Measurements from ENCODE around the gene GSTA5. TPM values are rescaled to one million over a fixed set of nuclear protein-coding genes. Genes with fewer than 3 reads are reported as not detected.
A peak's percentile ranks its signal among the peaks of the same experiment; 100 is the strongest.
"Not testable (repeated sequence)": the region's sequence is repeated elsewhere in the genome, so short reads cannot be mapped to it uniquely, and the experiment has no call there.

The GSTA5 gene
- total and polyA plus RNA-seq, 4 donors, result not detected

DNA sequence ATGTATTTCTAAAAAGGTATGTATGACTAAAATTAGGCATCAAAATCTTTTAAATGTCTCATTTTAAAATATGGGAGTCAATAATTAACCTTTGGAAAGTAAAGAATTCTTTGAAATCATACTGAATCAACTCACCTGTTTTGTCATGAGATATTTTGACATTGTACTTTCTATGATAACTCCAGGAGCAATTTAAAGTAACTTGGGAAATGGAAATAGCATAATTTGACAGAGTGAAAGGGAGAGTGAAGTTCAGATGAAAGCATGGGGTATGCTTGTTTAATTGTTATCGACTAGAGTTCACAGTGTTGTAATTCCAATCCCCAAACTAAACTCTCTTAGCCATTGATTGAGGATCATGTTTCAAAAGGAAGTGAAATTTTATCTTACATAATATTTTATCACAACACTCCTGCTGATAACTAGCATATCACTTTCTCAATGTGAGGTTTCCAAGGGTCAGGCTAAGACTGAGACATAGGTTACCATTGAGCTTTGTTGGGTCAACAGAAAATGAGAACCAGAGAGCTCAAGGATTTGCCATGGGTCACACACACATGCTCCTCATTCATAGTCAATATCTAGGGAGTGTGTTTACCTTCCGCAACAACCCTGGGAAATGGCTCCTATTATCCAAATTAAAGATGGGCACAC lies 39.3 kb downstream of the GSTA5 start:
- no peaks in the 10 kb centered on the region for H3K27me3 ChIP-seq (ENCODE audit: control insufficient read depth in 4 of 4, insufficient read depth in 4 of 4, low read length in 3 of 4)
- WGBS, result 32% methylated on average over 2 of the region's 2 CpGs
- peak overlapping the region in 2 of 3 donors; percentile 63 to 85 for H3K4me3 ChIP-seq (ENCODE audit: low read depth in 1 of 3, low read length in 3 of 3)
- no peaks in the 10 kb centered on the region for H3K9me3 ChIP-seq (ENCODE audit: control insufficient read depth in 4 of 4, low read length in 3 of 4)
- H3K9ac ChIP-seq (ENCODE audit: low read depth in 1 of 2, low read length in 2 of 2), result no peak overlapping the region
- TF ChIP-seq, protein P1, sequence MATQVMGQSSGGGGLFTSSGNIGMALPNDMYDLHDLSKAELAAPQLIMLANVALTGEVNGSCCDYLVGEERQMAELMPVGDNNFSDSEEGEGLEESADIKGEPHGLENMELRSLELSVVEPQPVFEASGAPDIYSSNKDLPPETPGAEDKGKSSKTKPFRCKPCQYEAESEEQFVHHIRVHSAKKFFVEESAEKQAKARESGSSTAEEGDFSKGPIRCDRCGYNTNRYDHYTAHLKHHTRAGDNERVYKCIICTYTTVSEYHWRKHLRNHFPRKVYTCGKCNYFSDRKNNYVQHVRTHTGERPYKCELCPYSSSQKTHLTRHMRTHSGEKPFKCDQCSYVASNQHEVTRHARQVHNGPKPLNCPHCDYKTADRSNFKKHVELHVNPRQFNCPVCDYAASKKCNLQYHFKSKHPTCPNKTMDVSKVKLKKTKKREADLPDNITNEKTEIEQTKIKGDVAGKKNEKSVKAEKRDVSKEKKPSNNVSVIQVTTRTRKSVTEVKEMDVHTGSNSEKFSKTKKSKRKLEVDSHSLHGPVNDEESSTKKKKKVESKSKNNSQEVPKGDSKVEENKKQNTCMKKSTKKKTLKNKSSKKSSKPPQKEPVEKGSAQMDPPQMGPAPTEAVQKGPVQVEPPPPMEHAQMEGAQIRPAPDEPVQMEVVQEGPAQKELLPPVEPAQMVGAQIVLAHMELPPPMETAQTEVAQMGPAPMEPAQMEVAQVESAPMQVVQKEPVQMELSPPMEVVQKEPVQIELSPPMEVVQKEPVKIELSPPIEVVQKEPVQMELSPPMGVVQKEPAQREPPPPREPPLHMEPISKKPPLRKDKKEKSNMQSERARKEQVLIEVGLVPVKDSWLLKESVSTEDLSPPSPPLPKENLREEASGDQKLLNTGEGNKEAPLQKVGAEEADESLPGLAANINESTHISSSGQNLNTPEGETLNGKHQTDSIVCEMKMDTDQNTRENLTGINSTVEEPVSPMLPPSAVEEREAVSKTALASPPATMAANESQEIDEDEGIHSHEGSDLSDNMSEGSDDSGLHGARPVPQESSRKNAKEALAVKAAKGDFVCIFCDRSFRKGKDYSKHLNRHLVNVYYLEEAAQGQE (IDR thresholded peaks at IDR 0.05), result no peak
- TF ChIP-seq FOXA1 (IDR thresholded peaks at IDR 0.05), result no peak
- no peak for TF ChIP-seq GABPA (IDR thresholded peaks at IDR 0.05 in 1 of 2, conservative IDR thresholded peaks at IDR 0.05 in 1 of 2)
- TF ChIP-seq NR2F2 (IDR thresholded peaks at IDR 0.05), result no peak
- TF ChIP-seq TAF1 (conservative IDR thresholded peaks at IDR 0.05), result no peak
- peak; percentile 34 to 44 for TF ChIP-seq RXRA (IDR thresholded peaks at IDR 0.05)
- TF ChIP-seq YY1 (IDR thresholded peaks at IDR 0.05), result peak; percentile 34
- TF ChIP-seq FOXA2 (IDR thresholded peaks at IDR 0.05), result no peak
- peak; percentile 59 to 66 for TF ChIP-seq HNF4A (conservative IDR thresholded peaks at IDR 0.05)
- TF ChIP-seq, protein P2, sequence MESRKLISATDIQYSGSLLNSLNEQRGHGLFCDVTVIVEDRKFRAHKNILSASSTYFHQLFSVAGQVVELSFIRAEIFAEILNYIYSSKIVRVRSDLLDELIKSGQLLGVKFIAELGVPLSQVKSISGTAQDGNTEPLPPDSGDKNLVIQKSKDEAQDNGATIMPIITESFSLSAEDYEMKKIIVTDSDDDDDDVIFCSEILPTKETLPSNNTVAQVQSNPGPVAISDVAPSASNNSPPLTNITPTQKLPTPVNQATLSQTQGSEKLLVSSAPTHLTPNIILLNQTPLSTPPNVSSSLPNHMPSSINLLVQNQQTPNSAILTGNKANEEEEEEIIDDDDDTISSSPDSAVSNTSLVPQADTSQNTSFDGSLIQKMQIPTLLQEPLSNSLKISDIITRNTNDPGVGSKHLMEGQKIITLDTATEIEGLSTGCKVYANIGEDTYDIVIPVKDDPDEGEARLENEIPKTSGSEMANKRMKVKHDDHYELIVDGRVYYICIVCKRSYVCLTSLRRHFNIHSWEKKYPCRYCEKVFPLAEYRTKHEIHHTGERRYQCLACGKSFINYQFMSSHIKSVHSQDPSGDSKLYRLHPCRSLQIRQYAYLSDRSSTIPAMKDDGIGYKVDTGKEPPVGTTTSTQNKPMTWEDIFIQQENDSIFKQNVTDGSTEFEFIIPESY (IDR thresholded peaks at IDR 0.05), result no peak
- TF ChIP-seq JUND (IDR thresholded peaks at IDR 0.05), result no peak
- TF ChIP-seq HNF4G (IDR thresholded peaks at IDR 0.05), result peak; percentile 22
- TF ChIP-seq MAX (IDR thresholded peaks at IDR 0.05), result peak; percentile 16
- TF ChIP-seq SP1 (IDR thresholded peaks at IDR 0.05), result peak; percentile 40
- peaks cover 6 to 17% (median 7%) of the 10 kb centered on the region in 4 donors for H3K4me1 ChIP-seq (ENCODE audit: control insufficient read depth in 4 of 4, insufficient read depth in 4 of 4, low read length in 3 of 4)
- peaks cover 0 to 11% (median 3%) of the 10 kb centered on the region in 4 donors for H3K36me3 ChIP-seq (ENCODE audit: control insufficient read depth in 4 of 4, insufficient read depth in 3 of 4, low read depth in 1 of 4, low read length in 3 of 4)
- peak overlapping the region; percentile 13 to 38 for H3K27ac ChIP-seq (ENCODE audit: low read depth in 1 of 2, low read length in 2 of 2)
- DNase-seq (ENCODE audit: low spot score), result no peak

GRCh38 chr6:52799272-52799671 lies 41.3 kb downstream of the GSTA5 start:
- not testable (repeated sequence) for DNase-seq (ENCODE audit: low spot score); H3K4me3 ChIP-seq (ENCODE audit: low read depth in 1 of 3, low read length in 3 of 3); H3K9ac ChIP-seq (ENCODE audit: low read depth in 1 of 2, low read length in 2 of 2); H3K9me3 ChIP-seq (ENCODE audit: control insufficient read depth in 4 of 4, low read length in 3 of 4); H3K27ac ChIP-seq (ENCODE audit: low read depth in 1 of 2, low read length in 2 of 2); H3K27me3 ChIP-seq (ENCODE audit: control insufficient read depth in 4 of 4, insufficient read depth in 4 of 4, low read length in 3 of 4)
- peaks cover 6 to 17% (median 7%) of the 10 kb centered on the region in 4 donors for H3K4me1 ChIP-seq (ENCODE audit: control insufficient read depth in 4 of 4, insufficient read depth in 4 of 4, low read length in 3 of 4)
- WGBS, result 75% methylated on average over 1 of the region's 1 CpG
- H3K36me3 ChIP-seq (ENCODE audit: control insufficient read depth in 4 of 4, insufficient read depth in 3 of 4, low read depth in 1 of 4, low read length in 3 of 4), result peaks cover 0 to 26% (median 12%) of the 10 kb centered on the region in 4 donors

DNA sequence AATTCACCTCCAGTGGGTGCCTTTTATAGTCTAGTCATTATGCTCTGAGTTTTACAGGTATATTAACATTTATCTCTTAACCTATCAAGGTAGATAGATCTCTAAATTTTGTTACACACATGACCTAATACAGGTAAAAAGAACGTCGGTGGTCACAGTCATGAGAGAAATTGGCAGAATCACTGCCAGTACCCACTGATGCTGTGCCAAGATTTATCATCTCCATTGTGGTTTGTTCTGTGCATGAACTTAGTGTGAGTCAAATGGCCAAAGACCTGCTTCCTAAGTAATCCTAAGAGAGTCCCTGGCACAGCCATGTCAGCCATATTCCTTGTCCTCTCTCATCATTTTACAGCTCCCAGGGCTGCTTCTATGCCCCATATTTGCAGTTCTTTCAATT lies 46.2 kb downstream of the GSTA5 start:
- H3K4me3 ChIP-seq (ENCODE audit: low read depth in 1 of 3, low read length in 3 of 3); H3K9me3 ChIP-seq (ENCODE audit: control insufficient read depth in 4 of 4, low read length in 3 of 4); H3K27me3 ChIP-seq (ENCODE audit: control insufficient read depth in 4 of 4, insufficient read depth in 4 of 4, low read length in 3 of 4); DNase-seq (ENCODE audit: low spot score); H3K9ac ChIP-seq (ENCODE audit: low read depth in 1 of 2, low read length in 2 of 2); H3K4me1 ChIP-seq (ENCODE audit: control insufficient read depth in 4 of 4, insufficient read depth in 4 of 4, low read length in 3 of 4); H3K27ac ChIP-seq (ENCODE audit: low read depth in 1 of 2, low read length in 2 of 2): not testable (repeated sequence)
- WGBS, result 70% methylated on average over 2 of the region's 2 CpGs
- peaks cover 1 to 50% (median 37%) of the 10 kb centered on the region in 4 donors for H3K36me3 ChIP-seq (ENCODE audit: control insufficient read depth in 4 of 4, insufficient read depth in 3 of 4, low read depth in 1 of 4, low read length in 3 of 4)
